ENCODE data around the gene CENPO.

The CENPO gene, protein sequence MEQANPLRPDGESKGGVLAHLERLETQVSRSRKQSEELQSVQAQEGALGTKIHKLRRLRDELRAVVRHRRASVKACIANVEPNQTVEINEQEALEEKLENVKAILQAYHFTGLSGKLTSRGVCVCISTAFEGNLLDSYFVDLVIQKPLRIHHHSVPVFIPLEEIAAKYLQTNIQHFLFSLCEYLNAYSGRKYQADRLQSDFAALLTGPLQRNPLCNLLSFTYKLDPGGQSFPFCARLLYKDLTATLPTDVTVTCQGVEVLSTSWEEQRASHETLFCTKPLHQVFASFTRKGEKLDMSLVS

DNA sequence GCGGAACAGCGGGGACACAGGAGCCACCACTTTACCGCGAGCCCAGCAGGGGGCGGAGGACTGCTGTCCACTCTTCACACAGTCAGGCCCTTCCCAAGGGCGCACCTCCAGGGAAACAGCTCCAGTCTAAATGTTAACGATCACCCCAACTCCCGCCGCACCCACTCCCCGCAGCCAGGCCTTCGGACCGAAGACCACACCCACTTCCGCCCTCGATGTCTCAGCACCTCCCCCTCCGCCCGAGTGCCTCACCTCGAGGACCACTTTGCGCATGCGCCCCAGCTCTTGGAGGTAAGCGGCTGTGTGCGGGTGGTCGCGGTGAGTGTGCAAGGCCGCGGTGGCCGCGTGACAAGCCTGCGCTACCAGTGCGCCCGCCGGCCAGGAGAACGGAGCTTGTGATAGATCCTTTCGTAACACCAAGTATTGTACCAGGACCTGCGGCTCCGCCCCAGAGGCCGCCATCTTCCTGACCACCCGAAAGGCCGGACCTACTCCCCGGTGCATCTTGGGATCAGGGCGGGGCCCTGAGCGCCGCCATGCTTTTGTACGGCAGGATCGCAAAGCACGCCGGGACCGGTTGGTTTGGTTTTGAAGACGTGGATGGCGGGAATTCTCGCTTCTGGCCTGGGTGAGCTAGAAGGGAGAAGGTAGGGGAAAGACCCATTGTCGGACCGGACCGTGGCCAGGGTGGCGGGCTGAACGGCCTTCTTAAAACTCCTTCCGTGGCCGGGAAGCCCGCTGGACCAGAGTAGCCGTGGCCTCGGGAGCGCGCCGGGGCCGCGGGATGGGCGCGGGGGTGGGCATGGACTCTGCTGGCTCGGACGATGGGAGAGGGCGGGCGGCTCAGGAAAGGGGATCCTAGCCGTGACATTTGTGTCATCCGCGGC lies at the start of gene CENPO, which contains the start of gene PTRHD1:
Gene CENPO (plus strand): TSS at position 552 of the 887 bp plus-strand sequence. CDS start 495 bp downstream, outside the sequence.
Gene PTRHD1 (minus strand): TSS at position 518 of the 887 bp plus-strand sequence. CDS start 14 bp downstream, at position 504.
- in situ Hi-C loops (cut with MboI; ENCODE audit: low sequenced_read_pairs) = no loop called here

- in situ Hi-C loops (cut with MboI; ENCODE audit: low sequenced_read_pairs) = no loop called here
Observed at GRCh38 chr2:24743924-24744323, 49.3 kb upstream of the CENPO start.

DNA sequence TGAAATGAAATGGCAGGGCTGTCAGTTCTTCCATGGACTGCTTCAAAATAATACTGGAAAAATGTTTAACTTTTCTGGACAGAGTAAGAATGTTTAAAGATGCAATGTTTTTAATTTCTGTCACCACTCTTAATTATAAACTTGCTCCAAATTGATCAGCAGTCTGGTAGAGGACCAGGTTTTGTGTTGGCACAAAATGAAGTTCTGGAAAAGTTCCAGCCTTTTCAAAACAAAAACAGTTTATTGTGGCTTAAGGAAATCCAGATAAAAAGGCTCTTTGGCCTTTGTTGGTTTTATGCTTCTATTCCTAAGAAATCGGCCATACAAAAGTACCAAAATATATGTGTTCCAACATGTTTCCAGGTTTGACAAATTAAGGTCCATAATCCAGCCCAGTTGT lies 48.9 kb upstream of the CENPO start:
- in situ Hi-C loops (cut with MboI; ENCODE audit: low sequenced_read_pairs) = no loop called here

DNA sequence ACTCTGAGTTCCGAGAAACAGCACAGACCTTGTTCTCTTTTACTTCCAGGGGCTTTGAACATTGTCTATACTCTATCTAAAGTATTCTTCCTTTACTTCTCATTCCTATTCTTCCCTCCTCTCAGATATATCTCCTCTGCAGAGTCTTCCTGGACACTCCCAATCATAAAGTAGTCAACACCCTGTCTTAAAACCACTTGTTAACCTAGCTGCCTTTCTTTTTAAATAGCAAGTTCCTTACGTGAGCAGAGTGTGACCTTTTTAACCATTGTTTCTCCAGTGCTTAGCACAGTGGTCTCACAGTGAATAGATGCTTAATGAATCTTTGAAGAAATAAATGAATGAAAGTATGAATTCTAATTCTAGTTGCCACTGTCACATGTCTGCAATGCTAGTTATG lies 47.4 kb upstream of the CENPO start:
- in situ Hi-C loops (cut with MboI; ENCODE audit: low sequenced_read_pairs) = no loop called here

GRCh38 chr2:24747299-24747698 lies 45.9 kb upstream of the CENPO start:
- in situ Hi-C loops (cut with MboI; ENCODE audit: low sequenced_read_pairs) = no loop called here

DNA sequence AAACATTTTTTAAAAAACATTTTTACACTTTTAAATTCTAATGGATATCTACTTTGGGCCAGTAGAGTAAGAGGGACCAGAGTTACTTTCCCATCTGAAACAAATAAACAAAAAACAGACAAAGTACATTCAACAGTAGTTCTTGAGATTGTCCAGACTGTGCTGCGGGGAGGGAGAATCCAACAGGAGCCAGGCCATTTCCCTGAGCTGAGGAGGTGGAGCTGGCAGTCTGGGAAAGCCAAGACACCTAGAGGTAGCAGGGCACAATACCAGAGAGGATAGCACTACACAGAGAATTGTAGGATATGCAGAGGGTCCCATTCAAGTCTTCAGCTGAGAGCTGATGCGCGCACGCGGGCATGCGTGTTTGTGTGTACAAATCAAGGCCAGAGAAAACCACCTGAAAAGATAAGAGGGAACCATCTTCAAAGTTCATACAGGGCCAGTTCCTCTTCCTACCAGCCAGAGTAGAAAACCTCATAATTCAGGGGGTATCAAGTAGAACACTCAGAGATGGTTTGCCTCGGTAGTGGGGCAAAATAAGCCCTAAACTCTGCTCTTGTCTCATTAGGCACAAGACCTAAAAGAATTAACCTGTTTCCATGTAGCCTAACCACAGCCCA lies 44.0 kb upstream of the CENPO start:
- in situ Hi-C loops (cut with MboI; ENCODE audit: low sequenced_read_pairs) = no loop called here

- in situ Hi-C loops (cut with MboI; ENCODE audit: low sequenced_read_pairs) = no loop called here
Observed at GRCh38 chr2:24754985-24755705, 38.1 kb upstream of the CENPO start.

DNA sequence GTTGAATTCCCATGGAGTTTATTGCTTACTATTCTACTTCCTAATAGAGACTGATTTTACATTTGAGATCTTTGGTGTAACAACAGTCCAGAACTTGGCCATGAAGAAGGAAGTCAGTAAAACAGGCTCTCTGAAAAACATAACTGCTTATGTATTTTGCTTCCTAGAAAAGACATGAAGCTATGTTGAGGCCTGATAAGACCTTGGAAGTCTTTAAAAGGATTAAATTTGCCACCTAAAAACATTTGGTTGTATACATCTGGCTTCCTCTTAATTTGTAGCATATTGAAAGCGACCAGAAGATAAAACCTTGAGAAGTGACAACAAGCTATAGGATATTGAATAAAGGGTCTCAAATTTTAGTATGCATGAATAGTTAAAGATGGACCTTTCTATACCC lies 36.4 kb upstream of the CENPO start:
- in situ Hi-C loops (cut with MboI; ENCODE audit: low sequenced_read_pairs) = no loop called here

- in situ Hi-C loops (cut with MboI; ENCODE audit: low sequenced_read_pairs) = no loop called here
Observed at GRCh38 chr2:24761866-24762265, 31.4 kb upstream of the CENPO start.

DNA sequence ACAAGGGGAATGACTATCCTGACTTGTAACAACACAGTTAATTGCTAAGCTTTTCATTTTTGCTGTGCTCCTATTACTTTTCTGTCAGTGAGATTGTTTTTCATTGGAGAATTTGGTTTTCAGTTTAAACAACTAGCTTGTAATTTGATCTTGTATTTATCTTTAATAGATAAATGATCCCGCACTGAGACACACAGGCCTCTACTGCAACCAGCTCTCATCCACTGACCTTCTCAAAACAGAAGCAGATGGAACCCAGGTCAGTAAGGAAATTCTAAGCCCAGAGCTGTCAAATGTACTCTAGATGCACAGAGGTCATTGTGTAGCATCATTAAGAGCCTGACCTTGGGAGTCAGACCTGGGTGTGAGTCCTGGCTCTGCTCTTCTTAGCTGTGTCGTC lies 30.7 kb upstream of the CENPO start:
- in situ Hi-C loops (cut with MboI; ENCODE audit: low sequenced_read_pairs) = no loop called here

DNA sequence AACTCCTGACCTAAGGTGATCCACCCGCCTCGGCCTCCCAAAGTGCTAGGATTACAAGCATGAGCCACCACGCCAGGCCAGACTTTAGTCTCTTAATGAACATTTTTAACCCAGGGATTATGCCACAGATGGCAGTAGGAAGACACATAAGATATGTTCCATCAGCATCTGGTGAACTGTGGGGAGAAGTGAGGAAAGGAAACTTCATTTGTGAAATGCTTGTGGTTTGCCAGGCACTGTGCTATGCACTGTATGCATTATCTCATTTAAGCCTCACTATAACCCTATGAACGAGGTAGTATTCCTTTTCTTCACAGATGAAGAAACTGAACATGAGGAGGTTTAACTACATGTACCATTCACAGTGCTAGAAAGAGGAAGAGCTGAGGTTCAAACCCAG lies 29.4 kb upstream of the CENPO start:
- in situ Hi-C loops (cut with MboI; ENCODE audit: low sequenced_read_pairs) = no loop called here

GRCh38 chr2:24766609-24767008 lies 26.6 kb upstream of the CENPO start:
- in situ Hi-C loops (cut with MboI; ENCODE audit: low sequenced_read_pairs) = no loop called here

DNA sequence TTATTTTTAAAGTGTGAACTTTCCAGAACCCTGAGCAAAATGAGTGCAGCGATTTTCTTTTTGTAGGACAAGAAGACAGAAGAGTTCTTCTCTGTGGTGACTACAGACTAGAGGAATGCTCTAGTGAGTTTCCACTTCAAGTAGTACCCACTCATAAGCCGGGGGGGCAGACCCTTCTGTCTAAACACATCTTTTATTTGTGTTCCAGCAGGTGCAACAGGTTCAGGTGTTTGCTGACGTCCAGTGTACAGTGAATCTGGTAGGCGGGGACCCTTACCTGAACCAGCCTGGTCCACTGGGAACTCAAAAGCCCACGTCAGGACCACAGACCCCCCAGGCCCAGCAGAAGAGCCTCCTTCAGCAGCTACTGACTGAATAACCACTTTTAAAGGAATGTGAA lies 25.2 kb upstream of the CENPO start:
- in situ Hi-C loops (cut with MboI; ENCODE audit: low sequenced_read_pairs) = no loop called here

DNA sequence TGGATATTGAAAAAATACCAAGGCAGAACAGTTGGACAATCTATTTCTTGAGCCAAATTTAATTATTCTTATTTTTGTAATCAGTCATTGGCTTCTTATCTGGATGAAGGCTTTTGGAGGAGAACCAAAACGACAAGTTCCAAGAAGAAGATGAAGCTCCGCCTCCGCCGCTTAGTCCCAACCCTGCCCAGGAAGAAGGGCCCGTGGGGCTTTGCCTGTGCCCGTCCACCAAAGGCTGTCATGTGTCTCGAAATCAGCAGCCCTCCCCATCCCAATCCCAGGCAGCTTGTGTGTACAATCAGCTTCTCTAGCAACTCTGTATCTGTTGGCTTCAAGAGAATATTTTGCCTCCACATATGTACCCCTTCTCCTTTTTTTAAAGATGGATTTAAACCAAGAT lies 24.6 kb upstream of the CENPO start:
- in situ Hi-C loops (cut with MboI; ENCODE audit: low sequenced_read_pairs) = no loop called here

DNA sequence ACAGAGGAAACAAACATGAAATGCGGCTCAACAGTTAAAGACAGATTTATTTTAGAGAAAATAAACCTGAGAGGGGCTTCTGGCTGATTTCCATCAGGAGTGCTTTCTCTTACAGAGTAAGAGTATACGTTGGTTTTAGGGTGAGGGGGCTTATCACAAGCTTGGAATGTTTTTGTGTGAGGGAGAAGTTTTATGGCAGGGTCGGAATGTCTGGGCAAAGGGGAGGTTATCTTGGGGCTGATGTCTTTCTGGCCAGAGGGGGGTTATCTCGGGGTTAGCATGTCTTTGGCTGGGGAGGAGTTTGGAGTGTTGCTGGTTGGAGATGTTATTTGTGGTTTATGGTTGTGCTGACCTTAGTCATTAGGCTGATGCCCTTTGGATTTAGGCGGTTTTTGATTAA lies 22.2 kb upstream of the CENPO start:
- in situ Hi-C loops (cut with MboI; ENCODE audit: low sequenced_read_pairs) = no loop called here

DNA sequence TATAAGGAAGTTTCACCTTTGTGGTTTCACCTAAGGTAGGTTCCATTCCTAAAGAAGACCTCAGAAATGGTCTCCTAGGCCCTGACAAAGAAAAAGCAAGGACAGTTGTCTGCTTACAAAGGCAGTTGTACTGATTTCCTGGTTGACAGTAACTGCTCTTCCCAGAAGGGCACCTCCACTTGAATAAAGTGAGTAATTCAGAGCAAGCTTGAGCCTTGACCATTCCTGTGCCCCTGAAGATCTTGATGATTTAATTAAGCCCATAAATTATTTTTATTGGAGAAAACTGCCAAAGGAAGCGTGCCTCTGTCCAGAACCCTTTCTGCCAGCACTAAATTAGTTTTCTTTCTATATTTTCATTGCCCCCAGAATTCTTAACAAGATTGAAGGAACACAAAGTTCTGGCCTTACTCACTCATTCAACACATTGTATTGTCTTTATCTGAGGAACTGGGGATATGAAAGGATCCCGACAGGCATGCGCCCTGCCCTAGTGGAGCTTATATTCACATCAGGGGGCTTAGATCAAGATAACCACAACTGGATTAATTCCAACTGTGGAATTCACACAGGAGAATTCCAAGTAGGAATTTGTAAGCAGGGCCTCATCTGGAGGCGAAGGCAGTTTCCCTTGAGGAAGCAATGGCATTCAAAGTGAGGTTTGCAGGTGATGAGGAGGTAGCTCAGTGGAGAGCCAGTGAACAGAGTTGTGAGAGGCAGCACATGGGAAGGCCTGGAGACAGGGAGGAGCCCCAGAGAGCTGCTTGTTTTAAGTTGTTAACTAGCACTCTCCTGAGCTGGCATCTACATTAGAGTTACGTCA lies 21.2 kb upstream of the CENPO start:
- in situ Hi-C loops (cut with MboI; ENCODE audit: low sequenced_read_pairs) = no loop called here

- in situ Hi-C loops (cut with MboI; ENCODE audit: low sequenced_read_pairs) = no loop called here
Observed at GRCh38 chr2:24774373-24774772, 18.9 kb upstream of the CENPO start.

GRCh38 chr2:24779116-24779515 lies 14.1 kb upstream of the CENPO start:
- in situ Hi-C loops (cut with MboI; ENCODE audit: low sequenced_read_pairs) = no loop called here

DNA sequence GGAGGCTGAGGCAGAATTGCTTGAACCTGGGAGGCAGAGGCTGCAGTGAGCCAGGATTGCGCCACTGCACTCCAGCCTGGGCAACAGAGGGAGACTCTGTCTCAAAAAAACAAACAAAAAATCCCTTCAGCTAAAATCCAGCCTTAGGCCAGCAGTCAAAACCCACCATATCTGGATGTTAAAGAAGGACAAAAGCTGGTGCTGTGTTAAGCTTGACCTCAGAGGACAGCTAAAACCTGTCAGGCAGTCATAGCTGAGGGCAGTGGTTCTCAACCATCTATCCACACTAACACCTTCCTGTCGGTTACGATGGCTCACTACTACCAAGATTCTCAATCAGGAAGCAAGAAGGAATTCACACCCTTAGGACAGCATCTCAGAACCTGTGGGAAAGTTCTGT lies 9.6 kb upstream of the CENPO start:
- in situ Hi-C loops (cut with MboI; ENCODE audit: low sequenced_read_pairs) = no loop called here

DNA sequence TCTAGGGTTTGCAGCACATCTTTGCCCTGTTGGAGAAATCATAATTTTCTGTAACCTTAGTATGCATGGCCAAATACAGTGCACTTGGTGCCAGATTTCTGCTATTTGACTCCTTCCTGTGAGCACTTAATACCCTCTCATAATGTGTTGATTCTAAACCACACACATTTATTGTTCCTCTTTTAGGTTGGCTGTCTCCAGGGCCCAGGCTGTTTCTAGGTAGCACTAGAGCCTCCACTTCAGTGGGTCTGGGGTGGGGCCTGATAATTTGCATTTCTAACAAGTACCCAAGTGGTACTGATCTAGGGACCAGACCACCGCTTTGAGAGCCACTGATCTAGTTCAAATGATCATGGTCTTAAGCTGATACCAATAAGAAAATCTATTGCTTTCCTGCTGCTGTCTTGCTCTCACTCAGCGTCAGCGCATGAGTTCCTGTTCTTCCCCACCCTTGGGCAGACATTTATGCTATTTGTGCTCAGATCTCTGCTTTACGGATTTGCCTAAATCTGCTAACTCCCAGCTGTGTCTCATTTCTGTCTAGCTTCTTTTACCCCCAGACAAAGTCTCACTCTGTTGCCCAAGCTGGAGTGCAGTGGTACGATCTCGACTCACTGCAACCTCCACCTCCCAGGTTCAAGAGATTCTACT lies 7.4 kb upstream of the CENPO start:
- in situ Hi-C loops (cut with MboI; ENCODE audit: low sequenced_read_pairs) = no loop called here

Measured in HL-60/S4 treated with retinoic acid at 250 ng/mL for 4 days and 3 days (cell line).